HG03460 (cell line): Measurements from ENCODE around the gene RNF166.
"Not testable (repeated sequence)": the region's sequence is repeated elsewhere in the genome, so short reads cannot be mapped to it uniquely, and the experiment has no call there.

ENCODE experiments used
- ATAC-seq: cut with Tn5 transposase; IDR thresholded peaks from one replicate; pipeline ENCODE4 v1.9.1; 2021; ENCODE audit not compliant: unreplicated experiment

RNF166 gene

DNA sequence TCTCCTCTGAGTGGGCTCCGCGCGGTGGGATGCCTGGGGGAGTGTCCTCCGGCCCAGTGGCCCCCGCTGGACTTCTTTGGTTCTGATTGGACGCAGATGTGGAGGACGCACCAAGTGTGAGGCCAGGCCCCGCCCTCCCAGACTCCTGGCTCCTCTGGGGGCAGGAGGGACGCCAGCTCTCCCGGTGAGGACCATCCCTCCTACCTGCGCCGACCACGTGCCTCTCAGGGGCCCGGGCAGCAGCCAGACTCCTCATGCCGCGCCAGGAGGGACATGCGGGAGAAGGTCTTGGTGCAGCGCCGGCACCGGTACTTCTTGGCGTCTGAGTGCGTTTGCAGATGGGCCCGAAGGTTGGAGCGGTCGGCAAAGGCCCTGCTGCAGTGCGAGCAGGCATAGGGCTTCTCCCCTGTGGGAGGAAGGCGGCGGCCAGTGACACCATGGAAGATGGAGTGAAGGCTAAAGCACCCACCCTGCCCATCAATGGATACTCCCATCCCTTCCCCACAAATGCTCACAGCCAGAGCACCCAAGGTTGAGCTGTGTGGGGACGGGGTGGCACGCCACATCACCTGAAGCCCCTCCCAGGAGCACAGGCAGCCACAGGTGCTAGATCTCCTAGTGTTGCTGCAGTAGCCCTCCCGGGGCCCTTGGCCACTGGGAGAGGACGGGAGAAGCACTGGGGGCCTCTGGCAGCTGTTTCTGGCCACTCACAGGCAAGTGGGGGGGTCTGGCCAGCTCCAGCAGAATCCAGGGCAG lies 27.8 kb downstream of the RNF166 start:
- ATAC-seq = no peak

DNA sequence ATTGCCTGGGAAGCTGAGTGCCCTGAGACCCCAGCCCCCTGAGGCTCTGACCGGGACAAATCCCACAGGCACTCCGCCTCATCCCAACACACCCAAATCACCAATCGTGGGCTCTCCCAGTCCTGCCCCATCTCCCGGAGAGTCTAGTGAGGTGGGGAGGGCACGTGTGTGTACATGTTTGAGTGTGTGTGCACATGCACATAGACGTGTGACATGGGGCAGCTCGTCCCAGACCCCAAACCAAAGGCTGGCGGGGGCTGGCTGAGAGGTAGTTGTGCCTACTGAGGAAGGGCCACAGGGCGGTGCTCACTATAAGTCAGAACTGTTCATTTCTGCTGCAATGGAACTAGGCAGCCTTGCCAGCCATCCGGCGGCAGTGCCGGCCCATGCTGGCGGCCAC lies 28.5 kb downstream of the RNF166 start:
- ATAC-seq = no peak

DNA sequence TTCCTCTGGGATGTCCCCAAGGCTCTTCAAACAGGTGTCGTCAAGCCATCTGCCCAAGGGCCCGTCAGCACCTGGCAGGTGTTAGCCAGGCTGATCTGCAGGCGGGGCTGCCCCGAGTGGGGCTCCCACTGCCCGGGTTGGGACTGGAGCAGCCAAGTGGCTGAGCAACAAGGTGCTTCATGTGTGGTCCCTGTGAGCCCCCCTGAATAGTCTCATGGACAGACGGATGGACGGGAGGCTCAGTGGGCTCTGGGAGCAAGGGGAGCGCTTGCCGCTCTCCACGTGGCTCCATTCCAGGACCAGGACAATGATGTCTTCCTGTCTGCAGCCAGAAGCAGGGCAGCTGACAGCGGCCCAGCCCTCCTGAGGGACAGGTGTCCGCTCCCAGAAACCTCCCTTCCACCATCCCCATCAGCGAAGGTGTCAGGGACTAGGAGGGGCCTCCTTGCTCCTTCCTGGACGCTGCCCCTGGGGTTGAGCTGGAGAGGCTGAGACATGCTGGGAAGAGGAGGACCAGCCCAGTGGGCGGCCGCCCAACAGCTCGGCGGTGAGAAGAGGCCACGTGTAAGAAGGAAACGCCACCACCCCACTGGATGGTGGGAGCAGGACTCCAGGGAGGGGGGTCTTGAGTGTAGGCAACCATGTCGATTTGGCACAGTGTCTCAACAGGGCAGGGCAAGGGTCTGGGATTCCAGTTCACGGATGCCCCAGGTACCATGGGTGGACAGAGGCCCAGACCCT lies 29.5 kb downstream of the RNF166 start:
- no peak for ATAC-seq

DNA sequence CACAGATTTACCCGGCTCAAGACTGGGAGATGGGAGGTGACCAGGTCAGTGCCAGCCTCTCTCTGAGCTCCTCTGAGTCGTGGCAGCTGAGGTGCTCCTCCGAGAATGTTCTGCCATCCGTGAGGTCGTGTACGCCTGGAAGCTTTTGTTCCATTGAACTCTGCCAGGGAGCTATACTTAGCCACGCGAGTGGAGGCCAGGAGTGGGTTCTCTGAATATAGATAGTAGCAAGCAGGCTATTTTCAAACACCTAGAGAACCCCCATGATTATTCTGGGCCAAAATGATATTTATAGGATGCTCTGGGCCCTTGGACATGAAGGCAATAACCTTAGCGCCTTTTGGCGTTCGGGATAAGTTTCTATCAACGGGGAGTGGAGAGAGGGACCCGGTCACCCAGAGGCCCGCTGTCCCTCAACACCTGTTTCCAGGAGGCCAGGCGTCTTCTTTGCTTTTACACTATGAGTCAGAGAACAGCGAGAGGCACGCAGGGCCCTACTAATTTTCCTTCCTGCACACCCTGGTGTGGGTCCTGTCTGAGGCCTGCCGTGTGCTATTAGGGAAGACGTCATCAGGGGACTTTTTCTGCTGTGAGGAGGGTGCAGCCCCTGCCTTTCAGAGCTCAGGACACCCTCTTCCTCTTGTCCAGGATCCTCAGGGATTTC lies 32.4 kb downstream of the RNF166 start:
- no peak for ATAC-seq

DNA sequence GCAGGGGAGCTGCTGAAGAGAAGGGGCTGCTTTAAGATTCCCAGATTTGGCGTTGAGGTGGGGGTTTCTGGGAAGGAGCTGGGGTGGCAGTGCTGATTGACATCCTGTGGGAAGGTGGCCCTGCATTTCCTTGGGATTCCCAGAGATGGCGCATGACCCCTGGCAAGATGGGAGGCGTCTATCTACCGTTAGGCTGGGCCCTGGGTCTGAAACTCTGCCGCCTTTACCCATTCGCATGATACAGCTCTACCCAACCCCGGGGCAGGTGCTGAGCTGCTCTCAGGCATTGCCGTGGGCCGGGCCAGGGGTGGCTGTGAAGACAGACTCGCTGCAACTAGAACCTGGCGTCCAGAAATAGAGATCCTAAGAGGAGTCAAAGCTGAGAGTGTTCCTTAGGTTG lies 33.4 kb downstream of the RNF166 start:
- ATAC-seq = no peak

DNA sequence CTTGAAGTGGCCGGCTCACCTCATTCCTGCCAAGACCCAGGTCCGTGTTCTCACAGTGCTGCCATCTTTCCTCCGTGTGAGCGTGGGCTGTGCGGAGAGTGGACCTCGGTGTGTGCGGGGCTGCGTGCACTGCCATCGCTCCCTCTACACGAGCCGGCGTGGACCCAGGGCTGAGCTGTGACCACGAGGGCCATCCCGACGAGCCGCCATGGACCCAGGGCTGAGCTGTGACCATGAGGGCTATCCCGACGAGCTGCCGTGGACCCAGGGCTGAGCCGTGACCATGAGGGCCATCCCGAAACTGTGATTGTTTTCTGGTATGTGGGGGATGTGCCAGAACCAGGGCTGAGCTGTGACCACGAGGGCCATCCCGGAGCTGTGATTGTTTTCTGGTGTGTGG lies 34.4 kb downstream of the RNF166 start:
- no peak for ATAC-seq

DNA sequence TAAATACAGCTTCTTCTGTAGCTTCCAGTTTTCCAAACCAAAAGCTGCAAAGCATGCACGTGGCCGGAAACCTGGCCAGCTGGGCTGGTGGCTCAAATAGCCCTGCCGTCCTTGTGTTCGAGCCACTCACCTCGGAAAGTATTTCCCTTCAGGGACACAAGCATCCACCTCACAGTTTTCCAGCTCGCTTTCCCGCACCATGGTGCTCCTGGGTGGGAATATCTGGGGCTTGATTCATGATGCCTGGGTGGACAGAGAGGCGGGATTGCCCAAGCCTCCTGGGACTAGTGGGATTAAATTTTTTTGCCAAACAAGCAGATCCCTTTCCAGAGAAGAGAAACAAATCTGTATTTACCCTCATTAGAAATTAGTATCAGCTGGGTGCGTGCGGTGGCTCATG lies 36.2 kb downstream of the RNF166 start:
- ATAC-seq = no peak

DNA sequence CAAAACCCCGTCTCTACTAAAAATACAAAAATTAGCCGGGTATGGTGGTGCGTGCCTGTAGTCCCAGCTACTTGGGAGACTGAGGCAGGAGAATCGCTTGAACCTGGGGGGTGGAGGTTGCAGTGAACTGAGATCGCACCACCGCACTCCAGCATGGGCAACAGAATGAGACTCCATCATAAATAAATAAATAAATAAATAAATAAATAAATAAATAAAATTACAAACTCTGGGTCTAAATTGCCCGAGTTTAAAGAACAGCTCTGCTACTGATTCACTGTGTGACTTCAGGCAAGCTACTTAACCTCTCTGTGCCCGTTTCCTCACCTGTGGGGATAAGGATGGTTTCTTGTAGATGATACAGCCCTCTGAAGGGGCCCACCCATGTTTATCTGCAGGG lies 36.7 kb downstream of the RNF166 start:
- not testable (repeated sequence) for ATAC-seq

DNA sequence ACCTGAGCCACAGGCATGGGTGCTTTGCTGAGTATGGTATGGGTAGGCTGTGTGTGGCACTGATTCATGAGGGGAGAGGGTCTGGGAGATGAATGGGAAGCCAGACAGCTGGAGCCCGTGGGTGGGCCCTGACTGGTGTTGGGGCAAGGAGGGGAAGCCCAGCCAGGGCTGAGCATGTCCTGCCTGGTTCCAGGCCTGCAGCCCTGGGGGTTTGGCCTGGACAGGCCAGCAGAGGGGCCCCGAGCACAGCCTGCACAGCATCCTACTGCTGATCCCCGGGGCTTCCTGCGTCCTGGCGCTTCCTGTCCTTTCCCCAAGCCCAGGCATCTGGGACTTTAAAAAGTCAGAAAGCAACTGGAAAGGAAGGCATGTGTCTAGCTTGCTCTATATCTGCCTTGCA lies 38.7 kb downstream of the RNF166 start:
- no peak for ATAC-seq

DNA sequence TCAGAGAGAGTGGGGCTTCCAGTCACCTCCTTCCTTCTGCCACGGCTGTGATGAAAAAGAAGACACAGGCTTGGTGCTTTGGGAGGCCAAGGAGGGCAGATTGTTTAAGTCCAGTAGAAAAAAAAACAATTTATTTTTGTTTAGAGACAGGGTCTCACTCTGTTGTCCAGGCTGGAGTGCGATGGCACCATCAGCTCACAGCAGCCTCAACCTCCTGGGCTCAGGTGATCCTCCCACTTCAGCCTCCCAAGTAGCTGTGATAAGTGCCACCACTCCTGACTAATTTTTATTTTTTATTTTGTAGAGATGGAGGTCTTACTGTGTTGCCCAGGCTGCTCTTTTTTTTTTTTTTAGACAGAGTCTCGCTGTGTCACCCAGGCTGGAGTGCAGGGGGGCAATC lies 40.6 kb downstream of the RNF166 start:
- no peak for ATAC-seq

DNA sequence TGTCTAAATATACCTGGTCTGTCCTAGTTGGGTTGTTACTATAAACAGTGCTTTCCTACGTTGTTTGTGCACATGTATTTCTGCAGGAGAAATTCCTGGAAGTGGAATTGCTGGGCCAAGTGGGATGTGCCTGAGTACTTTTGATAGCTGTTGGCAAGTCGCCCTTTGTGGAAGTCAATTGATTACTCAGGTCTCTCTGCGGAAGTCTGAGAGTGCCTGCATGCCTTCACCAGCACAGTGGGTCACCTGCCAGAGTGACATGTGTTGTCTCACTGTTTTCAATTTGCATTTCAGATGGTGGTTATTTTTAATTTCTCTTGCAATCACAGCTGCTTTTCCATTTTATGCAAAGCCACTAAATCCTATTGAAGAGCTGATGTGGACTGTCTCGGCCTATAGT lies 41.1 kb downstream of the RNF166 start:
- no peak for ATAC-seq

DNA sequence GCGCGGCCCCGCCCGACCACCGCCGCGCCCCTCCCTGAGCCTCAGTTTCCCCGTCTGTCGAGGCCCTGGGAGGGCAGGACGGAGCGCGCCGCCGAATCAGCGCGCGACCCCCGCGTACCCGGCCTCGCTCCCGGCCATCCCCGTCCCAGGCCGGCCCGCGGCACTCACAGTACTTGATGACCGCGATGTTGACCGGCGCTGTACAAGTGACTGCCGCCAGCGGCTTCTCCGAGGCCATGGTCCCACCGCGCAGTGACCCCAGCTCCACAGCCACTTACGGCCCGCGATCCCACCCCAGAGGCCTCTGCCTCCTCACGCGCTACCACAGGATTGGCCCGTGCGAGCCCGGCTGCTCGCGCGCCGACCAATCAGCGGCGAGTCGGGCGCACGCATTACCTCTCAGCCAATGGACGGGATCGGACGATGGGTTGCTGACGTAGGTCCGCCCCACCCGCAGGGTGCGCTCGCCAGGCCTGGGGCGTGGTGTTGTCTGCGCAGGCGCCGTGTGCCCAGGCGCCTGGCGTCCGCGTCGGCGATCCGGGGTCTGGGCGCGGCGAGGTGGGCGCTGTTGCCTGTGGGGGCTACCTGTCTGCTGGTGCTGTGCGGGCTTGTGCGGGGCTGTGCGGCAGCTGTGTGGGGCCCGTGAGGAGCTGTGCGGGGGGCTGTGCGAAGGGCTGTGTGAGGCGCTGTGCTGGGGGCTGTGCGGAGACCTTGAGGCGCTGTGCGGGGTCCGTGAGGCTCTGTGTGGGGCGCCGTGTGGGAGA lies 43.2 kb downstream of the RNF166 start, which contains the start of gene MVD:
TSS of gene MVD (minus strand) at position 249 of the 764 bp plus-strand sequence. CDS start at position 238, 11 bp downstream.
- peak; percentile 90 for ATAC-seq

DNA sequence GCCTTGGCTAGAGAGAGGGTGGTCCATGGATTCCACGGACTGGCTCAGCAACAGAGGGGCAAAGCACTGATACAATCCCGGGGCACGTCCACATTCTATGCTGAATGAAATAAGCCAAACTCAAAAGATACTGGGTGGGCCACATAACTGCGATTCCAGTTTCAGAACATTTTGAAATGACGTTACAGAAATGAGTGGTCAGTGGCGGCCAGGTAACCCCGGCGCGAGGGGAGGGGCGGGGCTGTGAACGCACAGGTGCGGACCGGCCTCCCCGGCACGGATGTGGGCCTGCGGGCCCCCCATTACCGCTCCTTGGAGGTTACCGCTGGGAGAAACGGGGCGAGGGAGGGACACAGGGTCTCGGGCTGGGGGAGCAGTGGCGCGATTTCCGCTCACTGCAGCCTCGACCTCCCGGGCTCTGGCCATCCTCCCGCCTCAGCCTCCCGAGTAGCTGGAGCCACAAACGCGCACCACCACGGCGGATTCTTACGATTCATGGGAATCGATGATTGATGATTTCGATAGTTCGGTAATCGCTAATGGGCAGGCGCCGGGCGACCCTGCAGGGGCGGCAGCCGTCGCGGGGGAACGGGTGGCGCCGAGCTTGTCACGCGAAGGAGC lies 43.9 kb downstream of the RNF166 start:
- no peak for ATAC-seq

DNA sequence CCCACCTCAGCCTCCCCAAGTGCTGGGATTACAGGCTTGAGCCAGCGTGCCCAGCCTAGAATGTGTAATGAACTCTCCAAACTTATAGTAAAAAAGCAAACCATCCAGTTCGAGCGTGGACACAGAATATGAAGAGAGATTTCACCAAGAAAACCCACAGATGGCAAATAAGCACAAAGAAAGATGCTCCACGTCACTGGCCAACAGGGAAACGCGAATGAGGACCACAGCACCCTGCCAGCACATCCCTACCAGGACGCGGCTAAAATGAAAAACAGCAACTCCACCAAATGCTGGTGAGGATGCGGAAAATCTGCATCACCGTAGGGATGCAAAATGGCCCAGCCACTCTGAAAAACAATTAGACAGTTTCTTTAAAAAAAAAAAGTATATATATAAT lies 44.7 kb downstream of the RNF166 start:
- no peak for ATAC-seq

DNA sequence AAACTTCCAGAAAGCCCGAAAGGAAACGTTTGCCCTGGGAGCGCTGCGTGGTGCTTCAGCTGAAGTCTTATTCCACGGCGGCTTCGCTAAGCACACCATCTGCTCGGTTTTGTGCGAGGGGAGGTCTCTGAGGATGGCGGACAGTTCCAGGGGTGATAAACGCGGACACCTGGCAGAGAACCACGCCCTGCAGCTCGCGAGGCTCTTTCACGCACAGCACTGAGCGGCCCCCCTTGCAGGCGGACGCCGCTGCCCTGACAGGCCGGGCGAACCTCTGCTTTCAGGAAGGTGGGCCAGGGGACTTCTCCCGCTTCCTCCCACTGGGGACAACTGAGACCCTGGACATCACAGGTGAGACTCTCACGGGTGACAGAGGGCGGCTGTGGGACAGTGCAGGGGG lies 47.0 kb downstream of the RNF166 start:
- no peak for ATAC-seq

DNA sequence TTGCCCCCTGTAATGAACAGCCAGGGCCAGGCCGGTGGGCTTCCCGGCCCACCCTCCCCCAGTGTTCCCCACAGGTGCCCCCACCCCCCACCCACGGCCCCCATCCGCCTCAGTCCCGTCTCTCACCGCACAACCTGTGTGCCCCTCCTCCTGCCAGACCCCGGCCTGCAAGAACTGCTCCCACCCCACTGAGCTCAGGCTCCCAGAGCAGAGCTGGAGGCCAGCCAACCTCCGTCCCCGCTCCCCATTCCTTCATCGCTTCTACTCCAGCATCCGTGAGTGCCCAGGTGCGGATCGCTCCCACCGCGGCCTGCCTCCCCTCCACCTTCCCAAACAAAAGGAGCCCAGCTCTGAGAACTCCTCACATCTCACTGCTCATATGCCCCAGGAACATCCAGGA lies 47.5 kb downstream of the RNF166 start:
- ATAC-seq = no peak

DNA sequence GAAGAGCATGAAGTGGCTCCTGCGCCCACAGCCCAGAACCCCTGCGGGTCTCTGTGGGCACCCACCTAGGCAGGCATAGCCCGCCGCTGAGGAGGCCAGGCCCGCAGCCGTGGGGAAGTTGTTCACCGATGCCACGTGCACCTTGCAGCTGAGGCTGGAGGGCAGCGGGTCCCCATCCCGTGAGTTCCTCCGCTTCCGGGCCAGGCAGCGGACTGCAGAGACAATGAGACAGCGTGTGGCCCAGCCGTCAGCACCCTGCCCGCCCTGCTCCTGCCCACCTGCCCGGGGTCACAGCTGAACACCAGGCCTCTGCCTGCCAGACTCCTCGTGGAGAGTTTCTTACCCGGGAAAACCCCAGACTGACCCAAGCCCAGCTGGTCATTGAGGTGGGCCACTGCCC lies 48.8 kb downstream of the RNF166 start:
- ATAC-seq = no peak

DNA sequence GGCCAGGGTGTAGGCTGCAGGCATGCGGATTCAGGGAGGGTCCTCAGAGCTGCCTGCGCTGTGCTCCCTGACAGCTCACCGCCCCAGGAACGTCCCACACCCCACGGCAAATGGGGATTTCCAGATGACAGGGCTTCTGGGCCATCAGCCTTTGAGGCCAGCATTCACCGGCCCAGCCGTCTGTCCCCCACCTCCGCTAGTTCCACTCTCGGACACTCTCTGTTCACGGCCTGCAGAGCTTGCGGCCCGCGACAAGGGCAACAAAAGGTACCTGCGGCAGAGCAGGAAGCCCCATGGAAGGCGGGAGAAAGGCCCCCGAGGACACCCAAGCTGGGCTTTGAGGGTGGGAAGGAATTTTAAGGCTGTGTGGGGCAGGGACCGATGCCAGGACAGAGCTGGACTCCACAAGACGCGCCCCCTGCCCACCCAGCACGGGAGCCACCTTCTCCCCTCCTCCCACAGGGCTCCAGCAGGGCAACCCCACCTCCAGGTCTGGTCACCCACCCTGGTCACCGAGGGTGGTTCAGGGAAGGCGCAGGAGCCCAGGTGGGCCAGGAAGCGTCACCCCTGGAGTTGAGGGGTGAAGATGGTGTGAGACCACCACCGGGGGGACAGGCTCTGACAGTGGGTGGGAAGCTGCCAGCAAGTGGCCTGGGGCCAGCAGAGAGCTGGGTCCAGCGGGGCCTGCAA lies 49.8 kb downstream of the RNF166 start:
- no peak for ATAC-seq

DNA sequence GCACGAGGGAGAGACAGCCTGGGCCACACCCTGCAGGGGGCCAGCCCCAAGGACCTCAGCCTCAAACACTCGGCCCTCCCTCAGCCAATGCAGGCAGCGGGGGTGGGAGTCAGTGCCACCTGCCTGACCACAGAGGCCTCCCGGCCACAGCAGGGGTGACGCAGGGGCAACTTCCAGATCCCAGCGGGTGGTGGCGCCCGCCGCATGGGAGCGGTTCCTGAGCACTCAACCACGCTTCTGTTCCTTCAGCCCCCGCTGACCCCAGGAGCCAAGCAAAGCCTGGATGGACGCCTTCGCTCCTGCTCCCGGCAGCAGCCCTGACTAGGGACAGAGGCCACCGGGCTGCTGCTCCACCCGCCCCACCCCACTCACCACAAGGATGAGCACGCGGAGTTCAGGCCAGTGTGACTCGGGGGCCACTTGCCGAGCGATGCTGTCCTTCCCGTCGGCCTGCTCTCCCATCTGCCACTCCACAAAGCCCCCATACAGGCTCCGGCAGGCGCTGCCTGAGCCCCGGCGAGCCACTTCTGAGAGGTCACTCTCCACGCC lies 50.4 kb downstream of the RNF166 start:
- no peak for ATAC-seq
